Stimulated activated CD8-positive, alpha-beta memory T cell treated with anti-CD3 and anti-CD28 coated beads, Interleukin-4, amount 100 ng/mL, for 24 hours (primary cell): Measurements from ENCODE around the gene SOX11.

Experiments
- DNase-seq: peaks from one replicate; pipeline ENCODE4 v3.0.0-alpha.2; 2020; ENCODE audit warnings: low read depth

Gene SOX11

DNA sequence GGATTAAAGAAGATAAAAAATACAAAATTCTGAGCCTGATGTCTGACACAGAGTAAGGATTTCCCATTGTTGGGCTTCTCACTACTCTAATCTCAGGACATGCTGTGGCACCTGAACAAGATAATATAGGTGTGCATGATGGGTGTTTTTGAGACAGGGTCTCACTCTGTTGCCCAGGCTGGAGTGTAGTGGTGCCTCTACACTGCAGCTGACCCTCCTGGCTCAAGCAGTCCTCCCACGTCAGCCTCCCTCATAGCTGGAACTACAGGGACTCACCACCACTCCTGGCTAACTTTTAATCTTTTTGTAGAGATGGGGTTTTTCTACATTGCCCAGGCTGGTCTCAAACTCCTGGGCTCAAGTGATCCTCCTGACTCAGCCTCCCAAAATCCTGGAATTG lies 32.9 kb downstream of the SOX11 start:
- no peak for DNase-seq

DNA sequence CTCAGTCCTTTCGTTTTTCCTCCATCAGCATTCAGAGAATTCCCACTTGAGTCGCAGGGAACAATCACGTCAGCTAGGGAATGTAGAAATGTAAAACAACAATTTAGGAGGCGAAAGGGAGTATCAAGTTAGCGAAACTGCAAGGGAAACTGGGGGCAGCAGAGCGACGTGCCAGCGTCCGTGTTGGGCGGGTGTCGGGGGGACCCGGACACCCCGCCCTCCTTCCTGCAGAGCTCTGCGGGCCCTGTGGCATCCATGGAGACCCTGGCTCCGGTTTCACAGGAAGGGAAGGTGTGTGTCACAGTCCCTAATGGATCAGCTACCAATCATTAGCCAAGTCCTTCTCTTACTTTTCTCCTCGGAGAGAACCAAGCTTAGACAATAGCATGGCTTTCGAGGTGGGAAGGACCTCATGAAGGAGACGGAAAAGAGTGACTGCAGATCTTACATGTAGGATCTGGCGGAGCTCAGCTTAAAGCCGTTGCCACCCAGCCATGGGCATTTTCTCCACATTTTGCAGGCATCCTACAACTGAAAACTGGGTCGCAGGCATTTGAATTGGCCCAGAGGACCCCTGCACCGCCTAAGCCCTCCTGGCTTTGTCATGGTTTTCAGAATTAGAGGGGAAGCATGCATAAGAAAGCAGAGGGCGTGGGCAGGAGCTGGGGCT lies 33.7 kb downstream of the SOX11 start:
- DNase-seq, result no peak

DNA sequence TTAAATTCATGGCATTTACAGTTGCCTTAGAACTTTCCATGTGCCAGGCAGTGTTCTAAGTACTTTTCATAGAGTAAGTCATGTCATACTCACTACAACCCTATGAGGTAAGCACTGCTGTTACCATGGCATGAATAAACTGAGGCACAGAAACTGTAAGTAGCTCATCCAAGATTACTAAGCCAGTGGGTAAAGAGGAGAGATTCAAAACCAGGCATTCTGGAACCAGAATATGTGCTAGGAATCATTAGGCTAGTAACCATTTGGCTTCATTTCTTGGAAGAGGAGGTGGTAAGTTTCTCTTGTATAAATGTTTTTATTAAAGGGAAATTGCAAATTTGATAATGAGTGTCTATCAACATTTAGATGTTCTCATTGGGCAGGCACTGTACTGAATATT lies 35.1 kb downstream of the SOX11 start:
- no peak for DNase-seq

DNA sequence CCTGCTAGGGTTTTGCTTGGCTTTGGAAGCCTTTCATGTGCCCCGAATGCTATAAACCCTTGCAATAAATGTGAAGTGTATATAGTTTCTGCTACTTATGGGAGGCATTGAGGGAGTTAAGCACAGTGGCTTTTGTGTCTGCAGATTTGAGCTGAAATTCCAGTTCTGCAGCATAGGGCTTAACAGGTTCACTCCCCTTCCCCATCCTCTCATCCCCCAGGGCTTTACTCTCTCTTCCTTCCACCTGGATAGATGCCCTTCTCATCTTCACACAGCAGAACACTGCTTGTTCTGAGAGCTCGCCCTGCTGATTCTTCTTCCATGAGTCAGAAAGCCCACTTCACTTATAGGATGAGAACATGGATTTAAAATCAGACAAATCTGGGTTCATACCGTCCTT lies 37.2 kb downstream of the SOX11 start:
- no peak for DNase-seq

DNA sequence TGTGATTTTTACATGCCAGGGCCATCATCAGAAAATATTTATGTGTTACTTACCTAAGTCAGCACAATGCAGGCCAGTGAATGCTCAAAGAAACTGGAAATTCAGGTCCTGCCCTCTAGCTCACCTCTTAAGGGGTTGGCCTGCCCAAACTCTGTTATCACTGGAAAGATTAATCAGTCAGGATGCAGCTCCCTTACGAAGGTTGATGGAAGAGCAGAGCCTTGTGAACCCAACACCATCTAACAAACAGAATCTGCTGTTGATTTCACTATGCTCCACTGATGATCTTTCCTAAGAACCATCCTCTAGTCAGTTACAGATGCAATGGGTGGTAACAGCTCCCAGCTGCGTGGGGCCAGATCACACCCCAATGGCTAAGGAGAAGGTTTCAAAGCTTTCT lies 38.2 kb downstream of the SOX11 start:
- DNase-seq, result no peak

DNA sequence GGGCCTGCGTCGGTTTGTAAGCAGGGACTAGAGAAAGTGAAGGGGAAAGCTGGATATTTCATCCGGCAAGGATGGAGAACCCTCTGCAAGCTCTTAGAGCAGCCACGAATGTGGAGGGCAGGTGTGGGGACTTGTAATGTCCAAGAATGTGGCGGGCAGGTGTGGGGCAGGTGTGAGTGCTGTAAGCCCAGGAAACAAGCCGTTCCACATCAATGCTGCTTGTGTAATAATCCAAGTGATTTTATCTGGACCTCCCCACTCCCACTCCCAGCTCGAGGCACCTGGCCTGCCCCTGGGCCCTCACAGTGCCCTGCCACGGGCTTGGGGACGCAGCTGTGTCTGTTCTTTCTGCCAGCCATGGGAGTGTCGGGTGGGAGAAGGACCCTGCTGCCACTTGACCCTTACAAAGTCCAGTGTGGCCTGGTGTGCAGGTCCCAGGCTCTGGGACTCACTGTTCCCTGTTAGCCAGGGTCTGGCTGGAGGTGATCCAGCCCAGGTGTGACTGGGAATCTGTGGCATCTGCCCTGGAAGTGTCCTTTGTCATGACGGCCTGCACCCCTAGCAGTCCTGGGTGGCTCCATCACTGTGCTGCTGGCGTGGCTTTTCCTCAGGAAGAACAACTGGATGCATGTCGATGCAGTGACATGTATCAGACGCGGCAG lies 42.8 kb downstream of the SOX11 start:
- DNase-seq, result no peak

DNA sequence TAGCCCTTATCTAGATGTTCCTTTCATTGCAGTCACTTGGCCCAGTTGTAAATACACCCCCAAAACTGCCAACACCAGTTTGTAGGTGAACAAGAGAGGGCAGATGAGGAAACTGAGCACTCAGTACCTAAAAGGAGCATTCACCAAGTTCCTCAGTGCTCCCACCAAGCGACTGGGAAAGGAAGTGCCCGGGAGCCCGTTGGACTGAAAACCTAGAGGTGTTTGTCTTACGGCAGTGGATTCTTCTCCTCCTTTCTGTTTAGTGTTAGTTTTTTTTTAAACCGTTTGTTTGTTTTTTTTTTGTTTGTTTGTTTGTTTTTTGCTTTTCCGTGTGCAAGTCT lies 43.3 kb downstream of the SOX11 start:
- no peak for DNase-seq

DNA sequence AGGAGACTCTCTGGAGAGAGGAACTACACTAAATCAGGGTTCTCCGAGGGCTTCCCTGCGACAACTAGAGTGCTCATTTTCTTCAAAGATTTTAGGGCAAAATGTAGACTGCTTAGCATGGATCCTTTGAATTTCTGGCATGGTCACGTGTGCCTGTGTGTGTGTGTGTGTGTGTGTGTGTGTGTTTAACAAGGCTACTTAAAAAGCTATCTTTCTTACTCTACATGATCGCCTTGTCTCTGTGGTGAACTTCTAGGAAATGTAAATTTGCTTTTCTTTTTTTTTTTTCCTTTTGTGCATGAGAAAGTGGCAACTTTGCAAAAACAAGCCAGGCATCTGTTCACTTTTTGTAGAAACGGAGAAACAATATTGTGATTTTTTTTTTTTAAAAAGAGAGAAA lies 43.9 kb downstream of the SOX11 start:
- DNase-seq, result no peak

DNA sequence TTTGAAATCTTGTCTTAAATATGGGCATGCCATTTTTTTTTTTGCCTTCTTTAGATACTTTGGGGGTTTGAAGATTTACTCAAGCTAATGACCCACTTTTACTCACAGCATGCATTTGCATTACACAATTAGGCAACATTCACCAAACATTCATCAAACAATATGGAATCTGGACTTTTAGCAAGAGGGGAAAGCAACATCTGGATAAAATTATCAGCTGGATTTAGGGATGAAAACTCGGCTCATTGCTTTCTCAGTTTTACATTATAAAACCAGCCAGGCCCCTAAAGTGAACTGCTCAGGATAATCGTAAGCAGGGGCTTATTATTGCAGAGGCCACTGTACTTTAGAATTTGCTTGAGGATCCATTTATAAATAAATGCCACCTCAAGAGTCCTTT lies 44.7 kb downstream of the SOX11 start:
- DNase-seq, result no peak

DNA sequence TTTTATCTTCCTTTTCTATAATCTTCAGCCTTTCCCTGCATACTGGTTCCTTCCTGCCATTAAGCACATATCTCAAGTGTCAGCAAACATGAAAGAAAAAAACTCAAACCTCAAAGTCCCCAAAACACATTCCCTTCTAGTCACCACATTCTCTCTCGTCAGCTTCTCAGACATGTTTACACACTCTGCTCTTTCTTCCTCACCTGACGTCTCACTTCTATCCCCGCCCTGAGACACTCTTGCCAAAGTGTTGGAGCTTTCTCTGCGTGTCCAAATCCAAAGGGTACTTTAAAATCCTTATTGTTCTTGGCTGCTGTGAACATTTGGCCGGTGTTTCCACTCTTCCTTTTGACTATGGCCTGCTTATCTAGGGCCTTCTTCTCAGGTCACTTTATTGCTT lies 47.9 kb downstream of the SOX11 start:
- DNase-seq, result no peak

DNA sequence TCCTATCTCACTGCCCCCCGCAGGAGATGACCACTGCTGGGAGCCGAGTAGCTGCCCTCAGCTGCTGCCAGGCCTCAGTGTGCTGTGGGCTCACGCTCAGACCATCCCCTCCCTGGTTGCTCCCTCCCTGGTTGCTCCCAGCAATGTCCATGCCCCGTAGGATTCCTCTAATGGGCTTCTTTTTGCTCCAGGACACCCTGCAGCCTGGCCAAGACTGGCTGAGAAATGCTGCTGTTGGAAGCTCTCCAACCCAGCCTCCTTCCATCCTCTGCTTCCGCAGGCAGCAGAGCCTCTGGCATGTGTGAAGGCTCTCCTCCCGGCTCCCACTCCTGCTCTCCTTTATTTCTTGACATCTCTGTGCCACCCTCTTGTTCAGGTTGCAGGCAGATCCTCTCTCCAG lies 48.6 kb downstream of the SOX11 start:
- no peak for DNase-seq

DNA sequence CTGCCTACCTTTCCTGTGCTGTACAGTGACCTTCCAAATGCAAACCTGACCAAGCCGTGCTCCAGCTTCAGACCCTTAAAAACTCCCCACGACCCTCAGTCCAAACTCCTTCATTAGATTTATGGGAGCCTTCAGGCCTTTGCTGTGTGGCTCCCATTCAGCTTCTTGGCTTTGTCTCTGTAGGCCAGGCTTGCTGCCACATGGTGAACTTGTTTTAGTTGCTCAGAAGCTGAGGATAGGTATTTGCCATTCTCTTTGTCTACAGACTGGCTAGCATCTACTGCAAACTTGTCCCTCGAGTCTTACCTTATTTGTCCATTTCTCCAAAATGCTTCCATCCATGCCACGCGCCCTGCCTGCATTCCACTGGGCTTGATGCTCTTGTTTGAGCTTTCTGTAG lies 49.1 kb downstream of the SOX11 start:
- no peak for DNase-seq

DNA sequence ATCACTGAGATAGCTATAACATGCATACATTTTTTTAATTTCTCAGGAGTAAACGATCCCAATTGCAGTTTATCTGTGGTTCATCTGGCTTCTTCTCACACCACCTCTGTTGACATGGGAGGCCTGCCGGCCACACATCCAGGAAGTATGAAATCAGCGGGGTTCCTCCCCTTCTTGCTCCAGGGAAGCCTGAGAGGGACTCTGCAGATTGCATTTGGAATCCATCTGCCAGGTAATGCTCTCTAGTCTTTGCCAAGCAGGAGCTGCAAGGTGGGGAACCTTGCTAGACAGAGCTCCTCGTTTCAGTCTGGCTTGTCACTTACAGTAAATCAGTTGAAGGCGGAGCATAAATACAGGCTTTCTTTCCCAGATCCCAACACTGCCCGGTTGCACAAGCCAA lies 49.9 kb downstream of the SOX11 start:
- no peak for DNase-seq

DNA sequence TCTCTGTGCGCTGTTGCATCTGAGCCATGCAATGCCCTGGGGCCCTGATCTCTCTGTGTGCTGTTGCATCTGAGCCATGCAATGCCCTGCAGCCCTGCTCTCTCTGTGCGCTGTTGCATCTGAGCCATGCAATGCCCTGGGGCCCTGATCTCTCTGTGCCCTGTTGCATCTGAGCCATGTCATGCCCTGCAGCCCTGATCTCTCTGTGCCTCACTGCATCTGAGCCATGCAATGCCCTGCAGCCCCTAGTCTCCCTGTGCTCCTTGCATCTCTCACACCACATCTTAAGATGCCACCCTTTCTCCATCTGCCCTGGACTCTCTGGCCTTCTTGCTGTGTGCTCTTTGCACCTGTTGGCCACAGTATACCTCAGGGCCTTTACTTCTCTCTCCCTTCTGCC lies 56.2 kb downstream of the SOX11 start:
- no peak for DNase-seq

DNA sequence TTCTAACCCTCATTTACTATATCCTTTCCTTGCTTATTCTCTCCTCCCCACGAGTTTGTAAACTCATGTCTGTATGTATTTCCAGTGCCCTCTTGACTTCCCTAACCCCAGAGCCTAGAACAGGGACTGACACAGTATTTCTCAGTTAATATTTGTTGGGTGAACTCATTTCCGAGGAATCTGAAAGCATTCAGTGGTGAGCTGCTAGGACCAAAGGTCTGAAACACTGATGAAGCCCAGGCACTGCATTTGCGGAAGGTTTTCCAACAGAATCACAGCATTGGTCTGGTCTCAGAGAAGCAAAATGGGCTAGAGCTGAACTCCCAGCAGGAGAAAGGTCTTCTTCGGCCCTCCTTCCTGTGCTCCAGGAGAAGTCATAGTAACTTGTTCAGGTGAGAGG lies 56.8 kb downstream of the SOX11 start:
- DNase-seq, result no peak

DNA sequence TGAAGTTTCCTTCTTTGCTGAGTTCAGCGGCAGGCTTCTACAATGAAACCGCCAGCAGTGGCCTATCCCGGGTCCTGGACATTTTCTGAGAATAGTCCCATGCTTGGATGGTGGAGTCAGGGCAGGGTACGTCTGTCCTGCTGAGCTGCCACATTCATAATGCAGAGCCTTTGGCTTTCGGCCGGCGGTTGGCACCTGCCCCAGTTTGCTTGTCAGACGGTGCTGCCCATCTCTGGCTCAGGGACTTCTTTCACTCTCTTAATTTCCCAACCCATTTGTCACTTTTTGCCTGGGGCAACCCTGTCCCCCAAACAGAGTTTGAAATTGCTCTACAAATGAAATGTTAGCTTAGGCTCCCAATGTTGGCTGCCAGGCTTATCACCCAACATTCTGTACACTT lies 57.2 kb downstream of the SOX11 start:
- no peak for DNase-seq
